Stomach (tissue), 9 donors: ENCODE data around the gene SERINC5. TPM values are rescaled to one million over a fixed set of nuclear protein-coding genes. Genes with fewer than 3 reads are reported as not detected.

Experiments used
- DNase-seq, 2 donors: peaks; one replicate each; pipeline versions ENCODE4 v3.0.0 to v3.0.0-alpha.2; 2013 to 2019
- H3K27ac ChIP-seq, 5 donors: fragments of 200-600 bp in 4 of 5; sonication (generic) in 4 of 5; one replicate each; pipeline ENCODE4 v1.5.1; 2013 to 2019; ENCODE audit warnings: mild to moderate bottlenecking in 1 of 5, moderate library complexity in 1 of 5
- H3K27me3 ChIP-seq, 3 donors: fragments of 200-600 bp; sonication (generic); one replicate each; pipeline ENCODE4 v1.5.1; 2017 to 2019; ENCODE audit warnings: mixed run types in 1 of 3
- H3K36me3 ChIP-seq, 4 donors: fragments of 200-600 bp; sonication (generic); 1 replicate in 3 of 4; 2 replicates in 1 of 4; pipeline ENCODE4 v1.5.1; 2016 to 2019
- H3K4me1 ChIP-seq, 4 donors: fragments of 200-600 bp; sonication (generic); one replicate each; pipeline ENCODE4 v1.5.1; 2016 to 2019
- H3K4me3 ChIP-seq, 4 donors: fragments of 200-600 bp; sonication (generic) in 3 of 4; one replicate each; pipeline ENCODE4 v1.5.1; 2016 to 2019; ENCODE audit warnings: mild to moderate bottlenecking in 1 of 4
- H3K9me3 ChIP-seq, 4 donors: fragments of 200-600 bp; sonication (generic); one replicate each; pipeline ENCODE4 v1.5.1; 2016 to 2019
- EP300 ChIP-seq: sonication (generic); formaldehyde crosslinking; IDR thresholded peaks from one replicate; pipeline ENCODE4 v1.6.1; 2017; ENCODE audit warnings: antibody characterized with exemption
- POLR2A ChIP-seq, 4 donors: fragments of 450-650 bp; IDR thresholded peaks; one replicate each; pipeline ENCODE4 v1.6.1; 2016; ENCODE audit warnings: antibody characterized with exemption in 4 of 4, control low read depth in 2 of 4, mild to moderate bottlenecking in 1 of 4, moderate library complexity in 1 of 4
- POLR2AphosphoS5 ChIP-seq, 3 donors: sonication (generic); formaldehyde crosslinking; IDR thresholded peaks; one replicate each; pipeline ENCODE4 v1.6.1; 2016; ENCODE audit warnings: antibody characterized with exemption in 3 of 3
- WGBS, 5 donors: extraction: QIAGEN DNeasy Blood & Tissue Kit in 3 of 5; methylation state at CpG; one replicate each; pipeline versions ENCODE4 v1.1.5 to v1.1.7; 2013 to 2018; 5-methylcytosine and 5-hydroxymethylcytosine counted together
- intact Hi-C: fragments of 100-400 bp; cut with DNase I; formaldehyde crosslinking; loops from one replicate; pipeline ENCODE4 v1.15.1; 2023; ENCODE audit warnings: low total_unique reads
- polyA plus RNA-seq, 3 donors: library from polyadenylated mRNA; stranded (reverse); fragments of 200-250 nt; gene quantifications; one replicate each; pipeline ENCODE4 v1.2.3, GENCODE V29; 2013
- total RNA-seq, 5 donors: library from RNA; depleted of rRNA; stranded (reverse); fragments of >200 nt; gene quantifications; one replicate each; pipeline versions ENCODE4 v1.1.0 to v1.2.3, GENCODE V29; 2014 to 2016
- TF ChIP-seq, protein P1 (sequence below), 7 experiments: fragments of 450-650 bp in 4 of 7; fragments of 200-600 bp in 3 of 7; sonication (generic) in 3 of 7; IDR thresholded peaks; one replicate each; pipeline ENCODE4 v1.5.1; 2016 to 2019; ENCODE audit warnings: antibody characterized with exemption in 7 of 7, control low read depth in 2 of 7, mild to moderate bottlenecking in 1 of 7
- donor health status: healthy with polysubstance abuse.
- donor health status: Bipolar disorder and iron deficiency.
- donor health status: healthy.

SERINC5 gene
- total and polyA plus RNA-seq, 8 donors: 2.4 to 71.4 (median 18.7) TPM

DNA sequence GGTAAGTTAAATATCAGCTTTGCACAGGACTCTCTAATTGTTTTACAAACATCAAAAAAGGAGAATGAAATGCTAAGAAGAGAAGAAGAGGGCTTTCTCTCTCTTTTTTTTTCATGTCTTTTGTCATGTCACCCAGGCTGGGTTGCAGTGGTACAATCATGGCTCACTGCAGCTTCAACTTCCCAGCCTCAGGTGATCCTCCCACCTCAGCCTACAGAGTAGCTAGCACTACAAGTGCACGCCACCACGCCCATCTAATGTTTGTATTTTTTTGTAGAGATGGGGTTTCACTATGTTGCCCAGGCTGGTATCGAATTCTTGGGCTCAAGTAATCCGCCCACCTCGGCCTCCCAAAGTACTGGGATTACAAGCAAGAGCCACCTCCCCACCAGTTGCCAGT is 18.6 kb downstream of the SERINC5 start:
- no peaks in the 10 kb centered on the region for H3K27me3 ChIP-seq
- WGBS, 5 donors: 63 to 89% (median 82%) methylated on average over 5 of the region's 5 CpGs
- H3K4me3 ChIP-seq: no peak overlapping the region
- intact Hi-C loops: no loop called here
- TF ChIP-seq, protein P1, sequence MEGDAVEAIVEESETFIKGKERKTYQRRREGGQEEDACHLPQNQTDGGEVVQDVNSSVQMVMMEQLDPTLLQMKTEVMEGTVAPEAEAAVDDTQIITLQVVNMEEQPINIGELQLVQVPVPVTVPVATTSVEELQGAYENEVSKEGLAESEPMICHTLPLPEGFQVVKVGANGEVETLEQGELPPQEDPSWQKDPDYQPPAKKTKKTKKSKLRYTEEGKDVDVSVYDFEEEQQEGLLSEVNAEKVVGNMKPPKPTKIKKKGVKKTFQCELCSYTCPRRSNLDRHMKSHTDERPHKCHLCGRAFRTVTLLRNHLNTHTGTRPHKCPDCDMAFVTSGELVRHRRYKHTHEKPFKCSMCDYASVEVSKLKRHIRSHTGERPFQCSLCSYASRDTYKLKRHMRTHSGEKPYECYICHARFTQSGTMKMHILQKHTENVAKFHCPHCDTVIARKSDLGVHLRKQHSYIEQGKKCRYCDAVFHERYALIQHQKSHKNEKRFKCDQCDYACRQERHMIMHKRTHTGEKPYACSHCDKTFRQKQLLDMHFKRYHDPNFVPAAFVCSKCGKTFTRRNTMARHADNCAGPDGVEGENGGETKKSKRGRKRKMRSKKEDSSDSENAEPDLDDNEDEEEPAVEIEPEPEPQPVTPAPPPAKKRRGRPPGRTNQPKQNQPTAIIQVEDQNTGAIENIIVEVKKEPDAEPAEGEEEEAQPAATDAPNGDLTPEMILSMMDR (IDR thresholded peaks at IDR 0.05): no peak
- no peak for TF ChIP-seq EP300
- TF ChIP-seq POLR2A (IDR thresholded peaks at IDR 0.05): no peak
- TF ChIP-seq POLR2AphosphoS5 (IDR thresholded peaks at IDR 0.05): no peak
- H3K27ac ChIP-seq: no peak overlapping the region
- H3K4me1 ChIP-seq: peaks cover 14 to 50% (median 31%) of the 10 kb centered on the region in 4 donors
- peaks cover 0 to 12% (median 8%) of the 10 kb centered on the region in 4 donors for H3K36me3 ChIP-seq
- no peak for DNase-seq
- peaks cover 0 to 5% (median 0%) of the 10 kb centered on the region in 4 donors for H3K9me3 ChIP-seq

DNA sequence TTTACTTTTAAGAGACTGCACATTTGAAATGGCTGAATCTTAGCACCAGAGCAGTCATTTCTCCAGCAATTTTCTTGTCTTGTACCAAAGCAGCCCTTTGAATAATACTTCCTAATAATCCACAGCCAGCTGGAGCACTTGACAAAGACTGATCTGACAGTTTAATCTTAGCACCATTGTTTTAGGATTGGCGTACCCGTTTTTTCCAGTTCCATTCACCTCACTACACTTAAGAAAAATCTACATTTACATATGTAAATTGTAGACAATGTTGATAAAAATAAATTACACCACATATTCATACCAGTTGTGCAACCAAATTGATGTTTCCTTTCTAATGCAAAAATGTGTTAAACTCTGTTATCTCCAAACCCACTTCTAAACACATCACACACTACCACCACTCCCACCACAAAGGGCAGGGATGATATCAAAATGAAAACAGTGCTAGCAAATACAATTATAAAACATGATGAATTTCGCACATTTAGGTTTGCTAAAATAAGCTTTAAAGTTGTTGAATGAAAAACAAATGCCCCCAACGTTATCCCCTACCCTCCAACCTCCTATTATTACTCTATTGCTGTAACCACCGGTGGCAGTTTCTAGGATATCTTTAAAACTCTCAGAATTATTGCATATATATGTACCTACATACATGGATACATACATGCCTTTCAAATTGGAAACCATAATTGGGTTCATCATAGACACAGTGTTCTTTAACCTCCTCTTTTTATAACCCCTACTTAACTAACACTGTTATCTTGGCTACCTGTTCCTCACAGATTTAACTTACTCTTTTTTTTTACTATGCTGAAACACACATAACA is 21.5 kb downstream of the SERINC5 start:
- Histone ChIP-seq H3K36me3 (no peaks in the 10 kb centered on the region), H3K27me3 (no peaks in the 10 kb centered on the region), H3K27ac (no peak overlapping the region), H3K9me3 (no peaks in the 10 kb centered on the region), H3K4me3 (no peak overlapping the region), H3K4me1 (peaks cover 17 to 60% (median 38%) of the 10 kb centered on the region in 4 donors)
- DNase-seq: no peak
- WGBS, 5 donors: 43 to 61% (median 60%) methylated on average over 5 of the region's 5 CpGs
- intact Hi-C loops: no loop called here
- TF ChIP-seq POLR2A (IDR thresholded peaks at IDR 0.05): no peak
- TF ChIP-seq POLR2AphosphoS5 (IDR thresholded peaks at IDR 0.05): no peak
- TF ChIP-seq, protein P1 (IDR thresholded peaks at IDR 0.05): no peak
- no peak for TF ChIP-seq EP300

DNA sequence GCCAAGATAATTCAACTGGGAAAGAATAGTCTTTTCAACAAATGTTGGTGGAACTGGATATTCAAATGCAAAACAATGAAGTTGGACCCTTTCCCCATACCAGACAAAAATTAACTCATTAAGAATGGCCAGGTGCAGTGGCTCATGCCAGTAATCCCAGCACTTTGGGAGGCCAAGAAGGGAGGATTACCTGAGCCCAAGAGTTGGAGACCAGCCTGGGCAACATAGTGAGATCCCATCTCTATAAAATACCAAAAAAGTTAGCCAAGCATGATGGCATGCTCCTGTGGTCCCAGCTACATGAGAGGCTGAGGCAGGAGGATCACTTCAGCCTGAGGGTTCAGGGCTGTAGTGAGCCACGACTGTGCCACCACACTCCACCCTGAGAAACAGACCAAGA is 24.2 kb downstream of the SERINC5 start:
- Histone ChIP-seq H3K4me3 (no peak overlapping the region), H3K27me3 (no peaks in the 10 kb centered on the region), H3K36me3 (no peaks in the 10 kb centered on the region), H3K9me3 (no peaks in the 10 kb centered on the region), H3K4me1 (peaks cover 8 to 50% (median 30%) of the 10 kb centered on the region in 4 donors), H3K27ac (no peak overlapping the region)
- TF ChIP-seq, protein P1 (IDR thresholded peaks at IDR 0.05): no peak
- TF ChIP-seq POLR2AphosphoS5 (IDR thresholded peaks at IDR 0.05) (no peak), POLR2A (IDR thresholded peaks at IDR 0.05) (no peak), EP300 (no peak)
- 81 to 100% (median 93%) methylated on average over 1 of the region's 1 CpG for WGBS, 5 donors
- DNase-seq: no peak
- intact Hi-C loops: no loop called here

DNA sequence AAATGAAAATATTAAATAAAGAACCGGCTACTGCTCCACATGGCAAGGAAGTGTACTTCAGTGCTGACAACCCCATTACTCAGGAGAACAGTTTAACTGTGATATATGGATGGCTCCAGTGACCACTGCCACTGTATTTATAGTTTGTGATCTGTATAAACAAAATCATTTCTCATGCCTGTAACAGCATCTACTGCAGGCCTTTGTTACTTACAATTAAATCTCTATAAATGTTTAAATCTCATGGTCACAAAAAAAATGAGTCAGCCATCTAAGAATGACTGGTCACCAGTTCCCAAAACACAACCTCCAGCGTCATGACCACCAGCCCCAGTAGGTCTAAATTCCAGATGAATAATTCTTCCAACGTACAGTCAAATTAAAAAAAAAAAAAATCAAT is 24.6 kb downstream of the SERINC5 start:
- Histone ChIP-seq H3K27me3 (no peaks in the 10 kb centered on the region), H3K4me1 (peaks cover 8 to 52% (median 30%) of the 10 kb centered on the region in 4 donors), H3K9me3 (no peaks in the 10 kb centered on the region), H3K36me3 (no peaks in the 10 kb centered on the region), H3K27ac (peak overlapping the region in 2 of 5 donors; percentile 69 to 80), H3K4me3 (no peak overlapping the region)
- intact Hi-C loops: no loop called here
- DNase-seq: no peak
- no peak for TF ChIP-seq POLR2A (IDR thresholded peaks at IDR 0.05)
- no peak for TF ChIP-seq EP300
- no peak for TF ChIP-seq POLR2AphosphoS5 (IDR thresholded peaks at IDR 0.05)
- TF ChIP-seq, protein P1 (IDR thresholded peaks at IDR 0.05): no peak
- 44 to 65% (median 56%) methylated on average over 3 of the region's 3 CpGs for WGBS, 5 donors
